OCI-LY3 (cell line): ENCODE measurements around the gene GLYATL1.

Source experiments
- EZH2phosphoT487 ChIP-seq: fragments of 200-600 bp; shearing (Covaris generic); IDR thresholded peaks from 2 replicates; pipeline ENCODE4 v1.6.1; 2018; ENCODE audit warnings: antibody characterized with exemption, mixed run types, low read depth
- TF ChIP-seq, protein P1 (sequence below): fragments of 200-600, 300-600 bp; sonication (generic); IDR thresholded peaks from 2 replicates; pipeline ENCODE4 v1.5.1; 2014; ENCODE audit warnings: antibody characterized with exemption, low read length, low read depth

GRCh38 chr11:58949184-58949583 lies 9.9 kb downstream of the GLYATL1 start:
- TF ChIP-seq, protein P1, sequence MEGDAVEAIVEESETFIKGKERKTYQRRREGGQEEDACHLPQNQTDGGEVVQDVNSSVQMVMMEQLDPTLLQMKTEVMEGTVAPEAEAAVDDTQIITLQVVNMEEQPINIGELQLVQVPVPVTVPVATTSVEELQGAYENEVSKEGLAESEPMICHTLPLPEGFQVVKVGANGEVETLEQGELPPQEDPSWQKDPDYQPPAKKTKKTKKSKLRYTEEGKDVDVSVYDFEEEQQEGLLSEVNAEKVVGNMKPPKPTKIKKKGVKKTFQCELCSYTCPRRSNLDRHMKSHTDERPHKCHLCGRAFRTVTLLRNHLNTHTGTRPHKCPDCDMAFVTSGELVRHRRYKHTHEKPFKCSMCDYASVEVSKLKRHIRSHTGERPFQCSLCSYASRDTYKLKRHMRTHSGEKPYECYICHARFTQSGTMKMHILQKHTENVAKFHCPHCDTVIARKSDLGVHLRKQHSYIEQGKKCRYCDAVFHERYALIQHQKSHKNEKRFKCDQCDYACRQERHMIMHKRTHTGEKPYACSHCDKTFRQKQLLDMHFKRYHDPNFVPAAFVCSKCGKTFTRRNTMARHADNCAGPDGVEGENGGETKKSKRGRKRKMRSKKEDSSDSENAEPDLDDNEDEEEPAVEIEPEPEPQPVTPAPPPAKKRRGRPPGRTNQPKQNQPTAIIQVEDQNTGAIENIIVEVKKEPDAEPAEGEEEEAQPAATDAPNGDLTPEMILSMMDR, result no peak
- no peak for TF ChIP-seq EZH2phosphoT487
